Myocyte (in vitro differentiated cells): ENCODE measurements around the gene TIMM17A. TPM values are rescaled to one million over a fixed set of nuclear protein-coding genes. Genes with fewer than 3 reads are reported as not detected.
"Not testable (repeated sequence)": the region's sequence is repeated elsewhere in the genome, so short reads cannot be mapped to it uniquely, and the experiment has no call there.

Source experiments
- DNase-seq: peaks from one replicate; pipeline ENCODE4 v3.0.0-alpha.2; 2012; ENCODE audit warnings: low read depth
- microRNA-seq: library from miRNA; unstranded; fragments of <30 nt; microRNA quantifications from one replicate; pipeline ENCODE4, GENCODE V29; 2016
- total RNA-seq: library from RNA; depleted of rRNA; stranded (reverse); fragments of >200 nt; gene quantifications from 2 replicates; pipeline ENCODE4 v1.2.3, GENCODE V29; 2014

The TIMM17A gene
- total RNA-seq, 1 donor from 2014 or later = 59.4 TPM

DNA sequence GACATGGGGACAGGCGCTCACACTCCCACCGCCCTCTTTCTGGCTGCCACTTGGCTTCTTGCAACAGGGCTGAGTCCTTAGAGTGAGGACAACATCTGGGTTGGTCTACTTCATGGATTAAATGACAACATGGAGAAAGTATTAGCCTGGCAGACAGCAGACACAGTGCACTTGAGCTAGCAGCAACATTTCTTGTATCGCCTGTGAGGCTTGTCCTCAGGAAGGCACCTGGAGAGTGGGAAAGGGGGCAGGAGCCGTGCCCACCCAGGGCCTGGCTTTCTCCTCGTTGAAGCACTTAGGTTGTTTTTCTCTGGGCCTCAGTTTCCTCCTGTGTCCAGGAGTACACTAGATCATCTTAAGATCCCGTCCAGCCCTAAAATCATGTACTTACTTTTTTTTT is 58.8 kb downstream of the TIMM17A start:
- no peak for DNase-seq

DNA sequence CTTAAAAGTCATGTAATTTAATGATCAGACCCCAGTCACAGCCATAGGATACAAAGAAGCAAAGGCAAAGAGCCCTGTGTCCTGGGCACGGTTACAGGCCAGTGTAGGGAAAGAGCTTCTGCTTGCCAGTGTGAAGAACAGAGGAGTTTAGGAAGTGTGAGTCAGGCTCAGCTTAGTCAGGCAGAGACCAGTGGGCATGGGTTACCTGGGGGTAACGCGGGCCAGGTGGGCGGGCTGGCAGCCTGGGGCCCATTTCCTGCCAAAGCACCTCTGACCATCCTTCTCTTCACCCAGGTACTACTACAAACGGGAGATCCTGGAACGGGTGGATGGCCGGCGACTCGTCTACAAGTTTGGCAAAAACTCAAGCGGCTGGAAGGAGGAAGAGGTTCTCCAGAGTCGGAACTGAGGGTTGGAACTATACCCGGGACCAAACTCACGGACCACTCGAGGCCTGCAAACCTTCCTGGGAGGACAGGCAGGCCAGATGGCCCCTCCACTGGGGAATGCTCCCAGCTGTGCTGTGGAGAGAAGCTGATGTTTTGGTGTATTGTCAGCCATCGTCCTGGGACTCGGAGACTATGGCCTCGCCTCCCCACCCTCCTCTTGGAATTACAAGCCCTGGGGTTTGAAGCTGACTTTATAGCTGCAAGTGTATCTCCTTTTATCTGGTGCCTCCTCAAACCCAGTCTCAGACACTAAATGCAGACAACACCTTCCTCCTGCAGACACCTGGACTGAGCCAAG is 59.8 kb downstream of the TIMM17A start:
- no peak for DNase-seq

DNA sequence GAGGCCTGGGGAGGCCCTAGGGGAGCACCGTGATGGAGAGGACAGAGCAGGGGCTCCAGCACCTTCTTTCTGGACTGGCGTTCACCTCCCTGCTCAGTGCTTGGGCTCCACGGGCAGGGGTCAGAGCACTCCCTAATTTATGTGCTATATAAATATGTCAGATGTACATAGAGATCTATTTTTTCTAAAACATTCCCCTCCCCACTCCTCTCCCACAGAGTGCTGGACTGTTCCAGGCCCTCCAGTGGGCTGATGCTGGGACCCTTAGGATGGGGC is 60.3 kb downstream of the TIMM17A start:
- no peak for DNase-seq

DNA sequence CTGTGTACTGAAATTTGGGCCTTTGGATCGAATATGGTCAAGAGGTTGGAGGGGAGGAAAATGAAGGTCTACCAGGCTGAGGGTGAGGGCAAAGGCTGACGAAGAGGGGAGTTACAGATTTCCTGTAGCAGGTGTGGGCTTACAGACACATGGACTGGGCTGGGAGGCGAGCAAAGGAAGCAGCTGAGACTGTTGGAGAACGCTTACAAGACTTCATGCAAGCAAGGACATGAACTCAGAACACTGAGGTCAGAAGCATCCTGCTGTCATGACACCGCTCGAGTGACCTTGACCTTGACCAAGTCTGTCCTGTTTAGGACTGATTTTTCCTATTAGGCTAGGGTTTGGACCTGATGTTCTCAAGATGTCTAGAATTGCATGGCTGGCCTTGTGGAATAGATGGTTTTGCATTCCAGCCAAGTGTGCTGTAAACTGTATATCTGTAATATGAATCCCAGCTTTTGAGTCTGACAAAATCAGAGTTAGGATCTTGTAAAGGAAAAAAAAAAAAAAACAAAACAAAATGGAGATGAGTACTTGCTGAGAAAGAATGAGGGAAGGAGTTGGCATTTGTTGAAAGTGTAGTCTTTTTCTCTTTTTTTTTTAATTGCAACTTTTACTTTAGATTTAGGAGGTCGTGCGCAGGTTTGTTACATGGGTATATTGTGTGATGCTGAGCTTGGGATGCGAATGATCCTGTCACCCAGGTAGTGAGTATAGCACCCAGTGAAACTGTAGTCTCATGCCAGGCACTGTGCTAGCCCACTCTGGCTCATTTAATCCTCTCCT is 60.9 kb downstream of the TIMM17A start:
- DNase-seq = no peak

DNA sequence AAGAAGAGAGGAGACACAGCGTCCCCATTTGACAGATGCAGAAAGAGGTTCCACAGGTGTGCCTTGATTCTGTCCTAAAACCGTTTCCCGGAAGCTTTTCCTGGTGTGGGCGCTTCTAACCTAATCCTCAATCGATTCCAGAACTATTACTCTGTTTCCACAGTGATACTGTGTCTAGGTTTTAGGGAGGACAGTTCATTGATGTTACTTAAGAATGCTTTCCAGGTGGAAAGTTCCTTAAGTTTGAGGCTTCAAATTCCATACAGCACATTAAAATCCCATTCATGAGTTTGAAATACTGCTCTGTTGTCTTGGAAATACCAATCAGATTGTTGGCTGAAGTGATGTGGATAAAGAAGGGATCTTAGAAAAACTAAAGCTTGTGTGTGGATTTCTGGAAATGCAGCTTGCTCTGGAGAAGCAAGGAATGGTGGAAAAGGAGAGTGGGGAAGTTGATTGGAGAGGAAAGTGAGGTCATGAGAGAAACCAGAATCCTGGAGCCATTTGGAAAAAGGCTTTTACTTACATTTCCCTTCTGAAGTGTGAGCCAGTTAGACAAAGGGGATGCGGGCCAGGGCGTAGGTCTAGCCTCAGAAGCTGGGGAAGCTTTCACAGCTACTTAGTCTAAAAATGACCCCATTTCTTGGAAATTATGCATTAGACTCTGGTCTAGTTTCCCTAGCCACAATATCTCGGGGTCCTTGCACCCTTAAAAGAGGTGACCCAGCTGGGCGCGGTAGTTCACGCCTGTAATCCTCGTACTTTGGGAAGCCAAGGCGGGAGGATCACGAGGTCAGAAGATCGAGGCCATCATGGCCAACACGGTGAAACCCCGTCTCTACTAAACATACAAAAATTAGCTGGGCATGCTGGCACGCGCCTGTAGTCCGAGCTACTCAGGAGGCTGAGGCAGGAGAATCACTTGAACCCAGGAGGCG is 61.8 kb downstream of the TIMM17A start:
- DNase-seq = no peak

DNA sequence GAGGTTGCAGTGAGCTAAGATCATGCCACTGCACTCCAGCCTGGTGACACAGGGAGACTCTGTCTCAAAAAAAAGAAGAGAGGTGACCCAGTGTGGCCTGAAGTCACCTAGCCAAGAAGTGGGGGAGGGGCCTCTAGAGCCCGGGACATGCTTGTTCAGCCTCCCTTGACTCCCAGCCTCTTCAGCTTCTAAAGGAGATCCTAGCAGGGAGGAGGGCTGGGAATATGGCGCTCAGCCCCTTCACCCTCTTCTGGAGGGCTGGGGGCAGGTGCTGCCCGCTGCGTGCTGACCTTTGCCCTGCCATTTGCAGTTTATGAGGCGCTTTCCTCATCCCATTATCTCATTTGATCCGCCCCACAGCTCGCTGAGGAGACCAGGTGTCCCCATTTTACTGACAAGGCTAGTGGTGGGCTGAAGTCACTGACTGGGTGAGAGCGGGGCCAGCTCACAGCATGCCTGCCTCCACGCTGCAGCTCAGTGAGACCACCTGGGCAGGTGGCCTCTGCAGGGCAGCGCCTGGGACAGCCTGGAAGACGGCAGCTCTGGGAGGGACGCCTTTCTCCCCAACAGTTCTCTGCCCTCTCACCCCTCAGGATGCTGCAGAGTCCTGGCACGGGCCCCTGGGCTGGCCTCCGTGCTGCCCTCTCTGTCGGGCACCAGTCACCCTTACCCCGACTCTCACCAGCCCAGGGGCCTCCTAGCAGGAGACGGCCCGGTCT is 62.6 kb downstream of the TIMM17A start:
- DNase-seq = no peak

DNA sequence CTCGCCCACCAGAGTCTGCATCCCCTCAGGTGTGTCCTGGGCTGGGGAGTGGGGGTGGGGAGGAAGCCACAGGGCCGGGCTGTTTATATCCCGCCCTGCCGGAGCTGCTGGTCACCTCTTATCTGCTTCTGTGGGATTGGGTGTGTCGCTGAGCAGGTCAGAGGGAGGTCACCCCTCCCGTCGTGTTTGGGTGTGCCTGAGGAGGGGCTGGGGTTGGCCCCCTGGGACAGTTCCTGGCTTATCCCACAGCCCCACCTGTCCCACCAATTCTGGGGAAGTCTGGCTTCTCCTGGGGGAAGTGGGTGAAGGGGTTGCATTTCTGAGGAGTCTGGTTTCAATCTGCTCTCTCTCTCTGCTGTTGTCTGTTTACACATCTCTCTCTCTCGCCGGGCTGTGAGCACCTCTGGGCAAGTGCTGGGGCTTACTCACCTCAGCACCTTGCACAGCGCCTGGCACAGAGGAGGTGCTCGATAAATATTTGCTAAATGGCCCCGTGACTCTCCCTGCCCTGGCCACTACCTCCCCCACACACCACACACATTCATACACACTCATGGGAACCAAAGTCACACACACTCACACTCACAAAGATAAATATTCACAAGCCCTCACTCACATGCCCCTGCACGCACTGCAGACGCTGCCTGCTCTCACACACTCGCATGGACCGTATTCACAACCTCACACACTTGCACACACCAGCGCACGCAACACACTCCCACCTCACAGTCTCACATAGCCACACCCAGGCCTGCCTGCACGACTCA is 63.3 kb downstream of the TIMM17A start:
- no peak for DNase-seq

DNA sequence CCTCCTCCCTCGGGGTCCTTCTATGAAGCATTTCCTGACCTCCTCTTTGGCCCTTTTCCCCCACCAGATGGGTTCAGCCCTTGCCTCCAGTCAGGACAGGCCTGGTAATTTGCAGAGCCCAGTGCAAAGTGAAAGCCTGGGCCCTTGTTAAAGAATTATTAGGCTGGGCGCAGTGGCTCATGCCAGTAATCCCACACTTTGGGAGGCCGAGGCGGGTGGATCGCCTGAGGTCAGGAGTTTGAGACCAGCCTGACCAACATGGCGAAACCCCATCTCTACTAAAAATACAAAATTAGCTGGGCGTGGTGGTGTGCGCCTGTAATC is 63.9 kb downstream of the TIMM17A start:
- not testable (repeated sequence) for DNase-seq

Small RNA genes within 50 kb of the gene (microRNA-seq; reads per million reads assigned to microRNA genes)
- not detected for gene MIR6740

Other genes with a start within 250 kb of the TIMM17A start
- 25.3 and 25.5 TPM in 2 replicates for gene IPO9, start 126.3 kb upstream of the TIMM17A start, total RNA-seq
- 167 and 196 TPM in 2 replicates for gene SHISA4, start 66.6 kb upstream of the TIMM17A start, total RNA-seq
- gene LMOD1, start 9.0 kb upstream of the TIMM17A start, total RNA-seq = 3.2 and 6.0 TPM in 2 replicates
- gene RNPEP, start 27.1 kb downstream of the TIMM17A start, total RNA-seq = 28.1 and 33.1 TPM in 2 replicates
- gene ELF3, start 55.1 kb downstream of the TIMM17A start, total RNA-seq = 0.68 TPM in 1 of 2 replicates, not detected in the other
- not detected in 2 replicates for gene GPR37L1, start 167.4 kb downstream of the TIMM17A start, total RNA-seq
- gene ARL8A, start 189.2 kb downstream of the TIMM17A start, total RNA-seq = 32.2 and 39.3 TPM in 2 replicates
- not detected in 2 replicates for gene PTPN7, start 205.1 kb downstream of the TIMM17A start, total RNA-seq
- 0.53 and 0.78 TPM in 2 replicates for gene LGR6, start 238.3 kb downstream of the TIMM17A start, total RNA-seq